ENCODE results near the gene TMEM79. TPM values are rescaled to one million over a fixed set of nuclear protein-coding genes. Genes with fewer than 3 reads are reported as not detected.

The TMEM79 gene
- total RNA-seq, 6 experiments from 2014 or later: 2.0 to 2.7 (median 2.1) TPM

DNA sequence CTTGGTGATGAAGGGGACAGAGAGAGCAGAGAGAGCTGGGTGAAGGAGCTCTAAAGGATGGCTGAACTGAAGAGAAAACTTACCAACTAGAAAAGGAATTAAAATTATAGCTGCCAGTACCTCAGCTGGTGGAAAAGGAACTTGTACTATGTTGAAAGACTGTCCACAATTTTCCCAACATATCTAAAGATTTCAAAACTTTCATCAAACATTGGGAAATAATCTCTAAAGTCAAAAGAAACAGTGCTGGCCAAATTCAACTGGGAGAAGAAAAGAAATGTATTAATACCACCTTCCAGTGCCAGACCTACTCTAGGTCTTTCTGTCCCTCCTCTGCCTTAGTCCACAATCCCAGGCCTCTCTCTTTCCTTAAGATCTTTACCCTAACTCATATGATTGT lies 7.6 kb upstream of the TMEM79 start:
- no peaks in the 10 kb centered on the region for H3K9me3 Mint-ChIP-seq
- H3K36me3 Mint-ChIP-seq (ENCODE audit: low read depth): peaks cover 45% of the 10 kb centered on the region
- no peak for DNase-seq
- H3K27ac Mint-ChIP-seq: no peak overlapping the region
- H3K4me1 Mint-ChIP-seq (ENCODE audit: low read depth): peaks cover 17% of the 10 kb centered on the region
- TF ChIP-seq CTCF (IDR thresholded peaks at IDR 0.05): no peak
- no peak overlapping the region for H3K4me3 Mint-ChIP-seq
- H3K27me3 Mint-ChIP-seq (ENCODE audit: insufficient read depth): 0 out of 2 replicates have a peak, but pooled peaks cover 1% of the 10 kb centered on the region

- no peak for TF ChIP-seq CTCF (IDR thresholded peaks at IDR 0.05)
- Mint-ChIP-seq H3K4me1 (ENCODE audit: low read depth) (peaks cover 20% of the 10 kb centered on the region), H3K36me3 (ENCODE audit: low read depth) (peaks cover 42% of the 10 kb centered on the region), H3K27ac (no peak overlapping the region), H3K27me3 (ENCODE audit: insufficient read depth) (0 out of 2 replicates have a peak, but pooled peaks cover 1% of the 10 kb centered on the region), H3K9me3 (no peaks in the 10 kb centered on the region), H3K4me3 (no peak overlapping the region)
- DNase-seq: no peak
Measured at GRCh38 chr1:156276966-156277381, 7.2 kb upstream of the TMEM79 start.

DNA sequence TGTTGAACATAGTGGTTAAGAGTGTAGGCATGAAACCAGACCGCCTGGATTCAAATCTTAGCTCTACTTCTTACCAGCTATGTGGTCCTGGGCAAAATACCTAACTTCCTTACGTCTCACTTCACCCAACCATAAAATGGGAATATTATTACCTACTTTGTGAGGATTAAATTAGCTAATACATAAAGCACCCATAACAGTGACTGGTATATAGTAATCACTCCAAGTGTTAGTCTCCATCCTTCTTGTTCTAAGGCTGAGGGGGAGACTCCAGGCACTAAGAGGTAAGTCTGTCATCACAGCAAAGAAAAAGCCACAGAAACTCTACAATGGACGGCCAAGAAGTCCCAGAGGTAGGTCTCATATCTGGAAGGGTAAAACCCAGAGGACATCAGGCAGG lies 4.3 kb upstream of the TMEM79 start:
- DNase-seq: no peak
- Mint-ChIP-seq H3K9me3 (no peaks in the 10 kb centered on the region), H3K27ac (peak overlapping the region; percentile 54; the same call in 1 of the 2 replicates), H3K36me3 (ENCODE audit: low read depth) (peaks cover 23% of the 10 kb centered on the region), H3K27me3 (ENCODE audit: insufficient read depth) (peaks cover 6% of the 10 kb centered on the region), H3K4me3 (no peak overlapping the region), H3K4me1 (ENCODE audit: low read depth) (peaks cover 37% of the 10 kb centered on the region)
- no peak for TF ChIP-seq CTCF (IDR thresholded peaks at IDR 0.05)

- H3K27me3 Mint-ChIP-seq (ENCODE audit: insufficient read depth): peaks cover 6% of the 10 kb centered on the region
- H3K9me3 Mint-ChIP-seq: no peaks in the 10 kb centered on the region
- peaks cover 19% of the 10 kb centered on the region for H3K36me3 Mint-ChIP-seq (ENCODE audit: low read depth)
- H3K27ac Mint-ChIP-seq: peak overlapping the region; percentile 75
- peak; percentile 77 for DNase-seq
- H3K4me1 Mint-ChIP-seq (ENCODE audit: low read depth): peaks cover 40% of the 10 kb centered on the region
- peak overlapping the region; percentile 90 for H3K4me3 Mint-ChIP-seq
- TF ChIP-seq CTCF (IDR thresholded peaks at IDR 0.05): peak; percentile 30; the same call in 1 of the 2 replicates
Measured at GRCh38 chr1:156281281-156281680, 2.8 kb upstream of the TMEM79 start.

DNA sequence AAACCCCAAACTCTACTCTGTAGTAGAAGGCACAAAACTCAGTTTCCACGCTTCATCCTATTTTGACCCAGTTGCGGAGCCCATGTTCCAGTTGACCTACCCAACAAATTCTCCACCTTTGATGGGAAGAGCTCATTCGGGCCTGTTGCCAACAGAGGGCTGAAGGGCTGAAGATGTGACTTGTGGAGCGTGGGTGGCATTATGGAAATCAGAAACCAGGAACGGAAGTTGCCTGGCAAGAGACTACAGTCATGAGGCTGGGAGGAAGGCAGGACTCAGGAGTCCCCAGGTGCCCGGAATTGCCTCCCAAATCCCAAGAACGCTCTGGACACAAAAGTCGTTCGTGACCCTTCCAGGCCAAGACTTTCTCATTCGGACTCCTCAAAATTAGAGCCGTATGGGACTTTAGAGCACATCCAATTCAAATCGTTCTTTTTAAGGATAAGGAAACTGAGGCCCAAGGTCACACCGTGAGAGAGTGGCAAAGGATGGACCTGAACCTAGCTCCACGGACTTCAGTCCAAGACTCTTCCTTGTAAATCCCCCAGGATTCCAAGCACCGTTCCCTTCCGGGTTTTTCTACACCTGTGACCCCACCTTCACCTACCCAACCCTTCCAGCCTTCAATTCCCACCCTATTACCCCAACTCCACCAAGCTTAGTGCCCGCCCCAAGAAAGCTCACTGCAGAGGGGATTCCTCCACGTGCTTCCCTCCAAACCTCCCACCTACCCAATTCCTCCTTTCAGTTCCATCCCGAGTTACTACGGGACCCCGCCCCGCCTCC lies 2.2 kb upstream of the TMEM79 start:
- Mint-ChIP-seq H3K27ac (peak overlapping the region; percentile 75), H3K9me3 (no peaks in the 10 kb centered on the region), H3K36me3 (ENCODE audit: low read depth) (peaks cover 19% of the 10 kb centered on the region), H3K4me3 (peak overlapping the region; percentile 90), H3K4me1 (ENCODE audit: low read depth) (peaks cover 40% of the 10 kb centered on the region), H3K27me3 (ENCODE audit: insufficient read depth) (peaks cover 6% of the 10 kb centered on the region)
- DNase-seq: no peak
- TF ChIP-seq CTCF (IDR thresholded peaks at IDR 0.05): no peak
